ENCODE data around the gene SERF1A. TPM values are rescaled to one million over a fixed set of nuclear protein-coding genes. Genes with fewer than 3 reads are reported as not detected.
"Not testable (repeated sequence)": the region's sequence is repeated elsewhere in the genome, so short reads cannot be mapped to it uniquely, and the experiment has no call there.

The SERF1A gene
- polyA plus RNA-seq (ENCODE audit: insufficient read length in 4 of 4) = 10 to 100 TPM in 3 of 4 donors, 1 to 10 TPM in 1; 8.1 to 15.6 (median 11.5) TPM

- DNase-seq (ENCODE audit: low read depth in 4 of 4, low spot score in 3 of 4) = not testable (repeated sequence)
These were observed at the start of gene SERF1A for GRCh38 chr5:70900533-70901271. Gene SERF1A (plus strand): TSS chr5:70900669. CDS start chr5:70900870, 201 bp downstream.

- DNase-seq (ENCODE audit: low read depth in 4 of 4, low spot score in 3 of 4) = not testable (repeated sequence)
These were observed 33.7 kb upstream of the SERF1A start for GRCh38 chr5:70866778-70867177.

- not testable (repeated sequence) for DNase-seq (ENCODE audit: low read depth in 4 of 4, low spot score in 3 of 4)
These were observed 29.8 kb upstream of the SERF1A start for GRCh38 chr5:70870626-70871025.

GRCh38 chr5:70896076-70896475 lies 4.4 kb upstream of the SERF1A start:
- DNase-seq (ENCODE audit: low read depth in 4 of 4, low spot score in 3 of 4) = not testable (repeated sequence)

DNA sequence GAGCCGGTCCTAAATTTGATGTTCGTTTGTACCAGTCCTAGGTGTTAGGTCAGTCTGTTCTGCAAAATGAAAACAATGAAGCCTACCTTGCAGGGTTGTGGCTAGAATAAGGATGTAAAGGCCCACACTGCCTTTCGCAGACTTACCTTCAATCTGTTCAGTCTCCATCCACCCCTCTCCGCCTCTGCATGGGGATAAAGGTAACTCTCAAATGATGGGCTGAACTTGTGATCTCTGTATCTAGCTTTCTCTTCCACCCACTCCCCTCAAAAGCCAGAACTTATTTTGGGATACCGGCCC lies 753 bp downstream of the SERF1A start:
- not testable (repeated sequence) for DNase-seq (ENCODE audit: low read depth in 4 of 4, low spot score in 3 of 4)

GRCh38 chr5:70906624-70907023 lies 6.2 kb downstream of the SERF1A start:
- DNase-seq (ENCODE audit: low read depth in 4 of 4, low spot score in 3 of 4) = not testable (repeated sequence)

DNA sequence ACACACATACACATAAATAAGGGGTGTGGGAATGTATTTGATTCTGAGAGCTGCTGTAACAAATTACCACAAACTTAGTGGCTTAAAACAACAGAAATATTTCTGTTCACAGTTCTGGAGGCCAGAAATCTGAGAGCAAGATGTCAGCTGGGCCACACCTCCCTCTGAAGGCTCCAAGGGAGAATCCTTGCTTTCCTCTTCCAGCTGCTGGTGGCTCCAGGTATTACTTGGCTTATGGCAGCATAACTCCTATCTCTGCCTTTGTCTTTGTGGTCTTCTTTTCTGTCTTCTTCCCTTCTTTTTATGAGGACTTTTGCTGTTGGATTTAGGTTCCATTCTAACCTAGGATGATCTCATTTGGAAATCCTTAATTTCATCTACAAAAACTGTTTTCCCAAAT lies 16.4 kb downstream of the SERF1A start:
- not testable (repeated sequence) for DNase-seq (ENCODE audit: low read depth in 4 of 4, low spot score in 3 of 4)

DNA sequence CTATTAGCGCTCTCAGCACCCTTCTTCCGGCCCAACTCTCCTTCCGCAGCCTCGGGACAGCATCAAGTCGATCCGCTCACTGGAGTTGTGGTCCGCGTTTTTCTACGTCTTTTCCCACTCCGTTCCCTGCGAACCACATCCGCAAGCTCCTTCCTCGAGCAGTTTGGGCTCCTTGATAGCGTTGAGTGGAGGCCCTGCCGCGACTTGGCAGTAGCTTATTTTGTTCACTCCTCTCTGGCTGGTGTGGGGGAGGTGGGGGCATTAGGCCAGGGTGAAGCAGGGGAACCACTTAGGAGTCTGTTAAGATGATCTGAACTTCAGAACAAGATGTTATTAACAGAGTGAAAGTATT lies 24.7 kb downstream of the SERF1A start:
- DNase-seq (ENCODE audit: low read depth in 4 of 4, low spot score in 3 of 4) = not testable (repeated sequence)

- not testable (repeated sequence) for DNase-seq (ENCODE audit: low read depth in 4 of 4, low spot score in 3 of 4)
These were observed 31.4 kb downstream of the SERF1A start for GRCh38 chr5:70931709-70932368.

GRCh38 chr5:70932560-70932959 lies 32.1 kb downstream of the SERF1A start:
- DNase-seq (ENCODE audit: low read depth in 4 of 4, low spot score in 3 of 4) = not testable (repeated sequence)

DNA sequence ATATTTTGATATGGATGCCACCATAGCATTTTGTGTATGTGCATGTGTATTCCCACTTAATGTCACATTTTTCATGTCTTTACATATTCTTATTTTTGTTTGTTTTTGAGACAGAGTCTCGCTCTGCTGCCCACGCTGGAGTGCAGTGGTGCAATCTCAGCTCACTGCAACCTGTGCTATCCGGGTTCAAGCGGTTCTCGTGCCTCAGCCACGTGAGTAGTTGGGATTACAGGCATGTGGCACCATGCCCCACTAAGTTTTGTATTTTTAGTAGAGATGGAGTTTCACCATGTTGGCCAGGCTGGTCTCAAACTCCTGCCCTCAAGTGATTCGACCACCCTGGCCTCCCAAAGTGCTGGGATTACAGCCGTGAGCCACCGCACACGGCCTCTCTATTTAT lies 52.6 kb downstream of the SERF1A start:
- DNase-seq (ENCODE audit: low read depth in 4 of 4, low spot score in 3 of 4) = not testable (repeated sequence)

Other genes with a start within 250 kb of the SERF1A start
- 10 to 100 TPM; 46.6 to 77.5 (median 57.9) TPM for gene SMN1, start 24.4 kb downstream of the SERF1A start, polyA plus RNA-seq (ENCODE audit: insufficient read length in 4 of 4)
- gene NAIP, start 124.7 kb downstream of the SERF1A start, polyA plus RNA-seq (ENCODE audit: insufficient read length in 4 of 4) = 10 to 100 TPM; 13.6 to 30.8 (median 24.8) TPM
- gene GTF2H2, start 167.0 kb downstream of the SERF1A start, polyA plus RNA-seq (ENCODE audit: insufficient read length in 4 of 4) = 10 to 100 TPM; 17.9 to 41.4 (median 24.4) TPM